ENCODE results near the gene DCLK1. TPM values are rescaled to one million over a fixed set of nuclear protein-coding genes. Genes with fewer than 3 reads are reported as not detected.
"Not testable (repeated sequence)": the region's sequence is repeated elsewhere in the genome, so short reads cannot be mapped to it uniquely, and the experiment has no call there.

Gene DCLK1
- total and polyA plus RNA-seq, 7 donors = 0.98 to 15.1 (median 3.9) TPM

- Histone ChIP-seq H3K9me3 (no peaks in the 10 kb centered on the region), H3K36me3 (ENCODE audit: insufficient read depth in 1 of 2, low read depth in 1 of 2) (no peaks in the 10 kb centered on the region), H3K27me3 (ENCODE audit: insufficient read depth in 3 of 3, low read length in 2 of 3) (no peaks in the 10 kb centered on the region), H3K4me3 (no peak overlapping the region), H3K27ac (peak overlapping the region; percentile 71), H3K4me1 (peaks cover 5% of the 10 kb centered on the region)
- WGBS, 3 donors = 29 to 40% (median 30%) methylated on average over 10 of the region's 10 CpGs
- TF ChIP-seq CTCF (IDR thresholded peaks at IDR 0.05) = peak; percentile 89
- DNase-seq (no peak), ATAC-seq (peak; percentile 17 to 82 (median 60))
- intact Hi-C loops (cut with DNase I) = loop anchor here (2.0 to 10.0 kb wide), 3 partner anchors 154 to 756 kb away; partner anchors contain the start of gene DCLK1 (in 1 of the 2)
Observed at GRCh38 chr13:35978607-35979316, 152.4 kb downstream of the DCLK1 start.

- H3K36me3 ChIP-seq (ENCODE audit: insufficient read depth in 1 of 2, low read depth in 1 of 2) = no peaks in the 10 kb centered on the region
- H3K27ac ChIP-seq = no peak overlapping the region
- 88 to 90% (median 89%) methylated on average over 2 of the region's 2 CpGs for WGBS, 3 donors
- intact Hi-C loops (cut with DNase I) = loop anchor here (5.0 to 10.0 kb wide), 2 partner anchors 155 to 758 kb away; partner anchors contain the start of gene DCLK1 (in 1 of the 2)
- ATAC-seq (no peak), DNase-seq (no peak)
- peaks cover 5% of the 10 kb centered on the region for H3K4me1 ChIP-seq
- no peaks in the 10 kb centered on the region for H3K27me3 ChIP-seq (ENCODE audit: insufficient read depth in 3 of 3, low read length in 2 of 3)
- H3K4me3 ChIP-seq = no peak overlapping the region
- no peak for TF ChIP-seq CTCF (IDR thresholded peaks at IDR 0.05)
- no peaks in the 10 kb centered on the region for H3K9me3 ChIP-seq
Observed at GRCh38 chr13:35977060-35977459, 154.1 kb downstream of the DCLK1 start.

GRCh38 chr13:35976126-35976525 is 155.1 kb downstream of the DCLK1 start:
- no peak for TF ChIP-seq CTCF (IDR thresholded peaks at IDR 0.05)
- intact Hi-C loops (cut with DNase I) = loop anchor here (5.0 to 10.0 kb wide), 2 partner anchors 156 to 759 kb away; partner anchors contain the start of gene DCLK1 (in 1 of the 2)
- ATAC-seq (no peak), DNase-seq (no peak)
- Histone ChIP-seq H3K27ac (no peak overlapping the region), H3K4me1 (peaks cover 5% of the 10 kb centered on the region), H3K4me3 (no peak overlapping the region), H3K9me3 (no peaks in the 10 kb centered on the region), H3K36me3 (ENCODE audit: insufficient read depth in 1 of 2, low read depth in 1 of 2) (no peaks in the 10 kb centered on the region), H3K27me3 (ENCODE audit: insufficient read depth in 3 of 3, low read length in 2 of 3) (no peaks in the 10 kb centered on the region)
- WGBS, 3 donors = 73 to 75% (median 73%) methylated on average over 7 of the region's 7 CpGs

- H3K36me3 ChIP-seq (ENCODE audit: insufficient read depth in 1 of 2, low read depth in 1 of 2); H3K9me3 ChIP-seq; H3K4me1 ChIP-seq; H3K27ac ChIP-seq; ATAC-seq; intact Hi-C loops (cut with DNase I); DNase-seq; H3K4me3 ChIP-seq; H3K27me3 ChIP-seq (ENCODE audit: insufficient read depth in 3 of 3, low read length in 2 of 3): not testable (repeated sequence)
- WGBS, 3 donors = 95 to 97% (median 95%) methylated on average over 26 to 29 of the region's 29 CpGs
Observed at GRCh38 chr13:35966951-35967350, 164.2 kb downstream of the DCLK1 start.

- peak in 1 of 4 donors; percentile 43 for ATAC-seq
- no peaks in the 10 kb centered on the region for H3K9me3 ChIP-seq
- H3K4me3 ChIP-seq = no peak overlapping the region
- no peaks in the 10 kb centered on the region for H3K27me3 ChIP-seq (ENCODE audit: insufficient read depth in 3 of 3, low read length in 2 of 3)
- no peak for TF ChIP-seq CTCF (IDR thresholded peaks at IDR 0.05)
- WGBS, 3 donors = 61 to 69% (median 65%) methylated on average over 1 of the region's 1 CpG
- intact Hi-C loops (cut with DNase I) = no loop called here
- no peaks in the 10 kb centered on the region for H3K4me1 ChIP-seq
- H3K36me3 ChIP-seq (ENCODE audit: insufficient read depth in 1 of 2, low read depth in 1 of 2) = no peaks in the 10 kb centered on the region
- no peak for DNase-seq
- no peak overlapping the region for H3K27ac ChIP-seq
Observed at GRCh38 chr13:35966024-35966423, 165.2 kb downstream of the DCLK1 start.
